B cell (primary cell): ENCODE measurements around the gene DUSP16.

Experiments
- CTCF ChIP-seq: fragments of 200-600 bp; IDR thresholded peaks from one replicate; pipeline ENCODE4 v1.8.0; 2022; ENCODE audit warnings: antibody characterized with exemption, mild to moderate bottlenecking
- EZH2 ChIP-seq: IDR thresholded peaks from 2 replicates; pipeline ENCODE4 v1.6.1; 2012; ENCODE audit warnings: borderline replicate concordance, low read depth, mild to moderate bottlenecking, moderate library complexity, low read length; ENCODE audit not compliant: insufficient read depth, poor library complexity, severe bottlenecking

- no peak for TF ChIP-seq CTCF
- TF ChIP-seq EZH2 = no peak
Observed at GRCh38 chr12:12451098-12451497, 111.6 kb downstream of the DUSP16 start.
